Measurements from ENCODE around the gene CLSTN2.

CLSTN2 gene

GRCh38 chr3:140148824-140149390, 213.9 kb downstream of the CLSTN2 start:
- DNase-seq (ENCODE audit: low spot score): no peak

DNA sequence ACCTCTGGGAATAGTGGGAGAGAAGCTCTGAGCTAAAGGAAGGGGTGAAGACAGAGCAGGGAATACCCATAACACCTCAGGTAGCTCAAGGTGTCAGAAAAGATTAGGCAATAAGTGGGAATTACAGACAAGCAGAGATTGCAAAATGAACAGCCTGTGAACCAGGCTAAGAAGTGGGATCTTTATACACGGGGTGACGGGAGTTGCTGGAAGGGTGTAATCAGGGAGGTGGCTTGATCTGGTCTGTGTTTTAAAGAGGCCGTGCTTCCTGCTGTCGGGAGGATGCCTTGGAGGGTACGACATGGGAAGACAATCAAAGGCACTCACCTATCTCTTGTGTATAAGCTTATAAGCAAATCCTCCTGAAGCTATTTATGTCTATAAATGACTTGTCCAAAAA, 216.3 kb downstream of the CLSTN2 start:
- no peak for DNase-seq (ENCODE audit: low spot score)

DNA sequence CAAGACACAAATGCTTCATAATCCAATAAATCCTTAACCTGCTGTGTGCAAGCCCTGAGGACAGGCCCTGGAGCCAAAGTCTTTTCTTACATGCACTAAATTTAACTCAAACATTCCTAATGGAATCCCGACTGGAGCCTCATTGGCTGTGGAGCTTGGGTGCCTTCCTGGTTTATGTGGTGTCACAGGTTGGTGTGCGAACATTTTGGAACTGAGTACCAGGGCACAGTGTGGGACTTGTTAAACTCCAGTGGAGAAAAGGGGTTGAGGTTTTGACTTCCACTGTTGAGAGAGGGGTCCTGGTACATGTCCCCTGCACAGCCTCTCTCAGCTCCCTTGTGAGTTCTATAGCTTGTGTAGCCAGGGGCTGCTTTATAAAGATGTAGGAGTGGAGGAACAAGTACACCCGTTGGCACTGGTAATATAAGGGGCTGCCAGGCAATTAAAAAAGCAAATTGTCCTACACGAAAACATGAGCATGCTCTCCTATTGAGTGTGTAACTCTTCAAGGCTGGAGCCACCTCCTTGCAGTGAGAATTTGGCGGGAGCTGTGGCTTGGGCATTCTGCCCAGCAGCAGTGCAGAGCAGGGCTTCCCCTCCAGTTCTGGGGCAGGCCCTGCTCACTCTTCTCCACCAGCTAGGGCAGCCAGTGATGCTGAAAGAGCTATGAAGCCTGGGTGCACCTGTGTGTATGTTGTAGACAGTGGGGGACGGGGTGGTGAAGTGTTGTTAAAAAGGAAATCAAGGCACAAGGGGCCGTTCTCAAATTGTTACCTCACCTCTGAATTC, 218.1 kb downstream of the CLSTN2 start:
- no peak for DNase-seq (ENCODE audit: low spot score)

- DNase-seq (ENCODE audit: low spot score): no peak
Measured at GRCh38 chr3:140153736-140154135, 218.8 kb downstream of the CLSTN2 start.

DNA sequence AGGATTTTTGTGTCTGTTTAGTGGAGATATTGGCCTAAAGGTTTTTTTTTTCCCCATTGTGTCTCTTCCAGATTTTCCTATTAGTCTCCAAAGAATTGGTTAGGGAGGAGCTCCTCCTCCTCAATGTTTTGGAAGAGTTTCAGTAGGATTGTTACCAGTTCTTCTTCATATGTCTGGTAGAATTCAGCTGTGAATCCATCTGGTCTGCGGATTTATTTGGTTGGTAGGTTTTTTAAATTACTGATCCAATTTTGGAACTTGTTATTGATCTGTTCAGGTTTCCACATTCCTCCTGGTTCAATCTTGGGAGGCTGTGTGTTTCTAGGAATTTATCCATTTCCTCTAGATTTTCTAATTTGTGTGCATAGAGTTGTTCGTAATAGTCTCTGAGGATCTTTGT, 222.2 kb downstream of the CLSTN2 start:
- no peak for DNase-seq (ENCODE audit: low spot score)

DNA sequence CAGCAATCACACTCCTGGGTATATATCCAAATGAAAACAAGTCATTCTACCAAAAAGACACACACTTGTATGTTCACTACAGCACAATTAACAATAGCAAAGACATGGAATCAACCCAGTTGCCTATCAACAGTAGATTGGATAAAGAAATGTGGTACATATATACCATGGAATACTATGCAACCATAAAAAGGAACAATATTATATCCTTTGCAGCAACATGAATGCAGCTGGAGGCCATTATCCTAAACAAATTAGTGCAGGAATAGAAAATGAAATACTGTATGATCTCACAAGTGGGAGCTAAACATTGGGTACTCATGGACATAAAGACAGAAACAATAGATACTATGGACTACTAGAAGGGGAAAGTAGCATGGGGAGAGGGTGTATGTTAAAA, 224.7 kb downstream of the CLSTN2 start:
- DNase-seq (ENCODE audit: low spot score): no peak

DNA sequence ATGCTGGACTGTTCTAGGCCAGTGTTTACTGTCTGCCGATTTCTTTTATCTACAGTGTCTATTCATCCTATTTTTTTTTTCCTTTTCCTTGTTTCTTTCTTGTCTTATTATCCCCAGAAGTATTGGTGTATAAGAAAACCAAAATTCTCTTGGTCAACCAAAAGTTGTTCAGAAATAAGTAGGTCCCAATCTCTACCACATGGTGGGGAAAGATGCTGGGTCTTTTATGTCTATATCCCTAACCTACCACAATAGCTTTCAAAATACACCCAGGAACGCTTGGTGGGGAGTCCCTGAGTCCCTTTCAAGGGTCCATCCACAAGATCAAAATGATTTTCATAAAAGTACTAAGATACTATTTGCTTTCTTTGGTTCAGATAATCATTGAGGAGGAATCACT, 225.6 kb downstream of the CLSTN2 start:
- DNase-seq (ENCODE audit: low spot score): no peak

DNA sequence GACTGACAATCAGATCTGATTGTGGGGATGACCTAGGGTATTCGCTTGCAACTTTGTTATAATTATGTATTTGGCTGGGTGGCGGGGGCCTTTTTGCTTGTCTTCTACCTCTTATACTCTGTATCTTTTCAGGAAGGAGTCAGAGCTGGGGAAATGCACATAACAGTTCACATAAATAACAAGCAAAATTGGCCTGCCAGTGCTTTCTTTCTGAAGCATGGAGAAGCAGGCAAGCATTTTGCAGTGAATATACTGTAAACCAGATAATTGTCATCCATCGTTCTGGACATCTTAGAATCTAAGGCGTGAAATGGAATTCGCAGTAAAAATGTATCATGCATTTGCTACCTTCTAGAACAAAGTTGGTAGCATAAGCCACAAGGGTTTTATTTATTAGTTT, 227.6 kb downstream of the CLSTN2 start:
- DNase-seq (ENCODE audit: low spot score): no peak

- no peak for DNase-seq (ENCODE audit: low spot score)
Measured at GRCh38 chr3:140163159-140163763, 228.3 kb downstream of the CLSTN2 start.

DNA sequence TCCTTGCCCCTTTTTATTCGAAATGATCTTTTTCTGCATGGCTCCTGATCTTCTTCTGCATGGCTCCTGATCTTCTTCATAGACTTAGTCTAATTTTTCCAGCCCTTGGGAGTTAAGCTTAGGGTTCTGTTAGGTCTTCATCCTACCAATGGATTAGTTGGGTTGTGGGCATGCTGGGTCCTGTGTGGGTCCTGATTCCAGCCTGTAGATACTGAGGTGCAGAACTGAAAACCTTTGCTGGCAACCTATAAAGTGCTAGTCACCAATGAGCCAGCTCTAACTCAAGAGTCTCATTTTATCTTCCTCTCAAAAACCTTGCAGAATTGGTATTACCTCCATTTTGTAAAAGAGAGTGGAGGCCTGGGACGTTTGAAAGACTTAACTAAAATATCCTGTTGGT, 229.2 kb downstream of the CLSTN2 start:
- no peak for DNase-seq (ENCODE audit: low spot score)

DNA sequence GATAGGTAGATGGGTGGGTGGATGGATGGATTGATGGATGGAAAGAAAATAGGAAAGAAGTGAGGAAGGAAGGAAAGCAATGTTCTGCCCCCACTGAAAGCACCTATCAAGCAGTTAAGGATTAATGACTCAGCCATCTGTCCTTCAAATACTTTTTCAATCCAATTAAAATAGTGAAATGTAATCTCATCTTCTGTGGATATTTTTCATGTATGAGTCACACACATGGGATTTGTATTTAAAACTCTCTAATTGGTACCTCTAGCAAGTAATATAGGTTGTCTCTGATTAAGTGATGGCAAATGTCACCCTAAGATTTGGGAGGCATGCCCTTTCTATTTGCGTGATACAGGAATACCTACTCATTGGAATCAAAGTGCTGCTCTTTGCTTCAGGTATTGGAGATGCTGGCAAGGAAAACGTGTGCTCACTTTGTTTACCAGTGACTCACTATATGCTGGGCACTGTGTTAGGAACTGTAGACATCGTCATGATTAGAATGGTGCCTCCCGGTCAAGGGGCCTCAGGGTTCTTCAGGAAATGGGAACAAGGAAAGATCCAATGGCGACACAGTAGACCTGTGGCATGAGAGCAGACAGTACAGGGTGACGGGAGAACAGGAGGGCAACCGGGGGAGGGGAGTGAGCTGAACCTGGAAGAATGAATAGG, 230.1 kb downstream of the CLSTN2 start:
- DNase-seq (ENCODE audit: low spot score): no peak

DNA sequence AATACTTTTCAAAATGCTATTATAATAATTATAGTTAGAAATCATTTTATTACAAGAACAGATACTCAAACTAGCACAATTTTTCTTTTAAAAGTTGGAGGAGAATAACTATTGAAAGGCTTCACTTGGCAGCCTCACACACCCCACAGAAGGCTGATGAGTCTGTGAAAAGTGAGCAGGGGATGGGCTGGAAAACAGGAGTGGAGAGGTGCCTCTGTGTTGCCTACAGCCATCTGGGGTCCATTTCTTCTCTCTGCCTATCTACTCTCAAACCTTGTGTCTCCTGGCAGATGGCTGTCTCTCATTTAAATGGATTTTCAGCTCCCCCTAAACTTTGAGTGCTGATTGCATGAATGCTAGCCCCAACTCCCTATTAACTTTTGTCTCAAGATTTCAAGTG, 230.8 kb downstream of the CLSTN2 start:
- no peak for DNase-seq (ENCODE audit: low spot score)

- DNase-seq (ENCODE audit: low spot score): no peak
Measured at GRCh38 chr3:140166861-140167599, 232.0 kb downstream of the CLSTN2 start.

DNA sequence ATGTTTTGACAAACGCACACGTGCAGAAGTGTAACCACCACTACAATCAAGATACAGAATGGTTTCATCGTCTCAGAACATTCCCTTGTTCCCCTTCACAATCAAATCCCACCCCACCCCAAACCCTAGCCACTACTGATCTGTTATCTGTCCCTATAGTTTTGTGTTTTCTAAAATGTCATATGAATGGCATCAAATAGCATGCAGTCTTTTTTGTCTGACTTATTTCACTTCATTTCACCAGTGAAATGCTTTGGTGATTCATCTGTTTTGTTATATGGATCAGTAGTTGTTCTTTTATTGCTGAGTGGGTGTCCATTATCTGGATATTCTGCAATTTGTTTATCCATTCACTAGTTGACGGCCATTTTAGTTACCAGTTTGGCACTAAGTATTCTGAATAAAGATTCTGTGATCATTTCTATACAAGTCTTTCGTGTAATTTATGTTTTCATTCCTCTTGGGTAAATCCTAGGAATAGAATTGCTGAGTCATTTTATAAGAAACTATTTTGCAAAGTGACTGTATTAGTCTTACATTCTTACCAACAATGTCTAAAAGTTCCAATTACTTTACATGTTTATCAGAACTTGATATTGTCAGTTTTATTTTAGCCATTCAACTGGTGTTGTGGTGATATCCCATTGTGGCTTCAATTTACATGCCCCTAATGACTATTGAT, 232.8 kb downstream of the CLSTN2 start:
- no peak for DNase-seq (ENCODE audit: low spot score)

DNA sequence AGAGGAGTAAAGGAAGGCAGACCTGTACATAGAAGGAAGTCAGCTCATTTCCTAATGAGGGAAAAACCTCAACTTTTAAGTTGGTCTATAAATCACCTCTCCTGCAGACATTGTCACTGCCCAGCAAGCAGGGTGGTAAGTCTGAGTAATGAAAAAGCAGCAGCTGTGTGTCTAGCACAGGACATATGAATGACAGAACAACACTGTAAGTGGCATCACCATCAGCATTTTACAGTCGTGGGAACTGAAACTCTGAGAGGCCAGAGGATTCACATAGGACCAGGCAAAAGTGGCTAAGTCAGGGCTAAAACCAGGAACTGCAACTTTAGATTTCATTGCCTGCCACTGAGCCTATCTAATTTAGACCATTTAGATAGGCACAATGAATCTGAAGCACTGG, 235.6 kb downstream of the CLSTN2 start:
- no peak for DNase-seq (ENCODE audit: low spot score)

DNA sequence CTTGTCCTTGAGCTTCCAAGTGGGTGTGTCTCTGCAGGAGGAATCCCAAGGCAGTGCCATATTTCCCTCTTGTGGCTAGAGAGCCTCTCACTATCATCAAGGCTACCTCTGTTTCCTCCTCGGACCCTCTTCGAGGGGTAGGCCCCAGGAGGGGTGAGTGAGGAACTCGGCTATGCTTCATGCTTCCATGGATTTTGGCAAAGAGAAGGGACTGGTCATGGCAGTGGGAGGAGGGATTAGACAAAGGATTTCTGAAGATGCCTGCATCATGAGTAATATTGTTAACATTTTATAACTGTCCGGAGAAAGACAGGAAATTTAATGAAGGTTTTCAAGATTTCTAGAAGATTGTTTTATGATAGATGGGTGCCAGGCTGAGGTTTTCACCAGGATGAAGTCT, 241.5 kb downstream of the CLSTN2 start:
- no peak for DNase-seq (ENCODE audit: low spot score)

GRCh38 chr3:140177943-140178342, 243.0 kb downstream of the CLSTN2 start:
- DNase-seq (ENCODE audit: low spot score): no peak

- DNase-seq (ENCODE audit: low spot score): no peak
Measured at GRCh38 chr3:140178482-140178881, 243.5 kb downstream of the CLSTN2 start.

GRCh38 chr3:140180603-140181002, 245.6 kb downstream of the CLSTN2 start:
- DNase-seq (ENCODE audit: low spot score): no peak

DNA sequence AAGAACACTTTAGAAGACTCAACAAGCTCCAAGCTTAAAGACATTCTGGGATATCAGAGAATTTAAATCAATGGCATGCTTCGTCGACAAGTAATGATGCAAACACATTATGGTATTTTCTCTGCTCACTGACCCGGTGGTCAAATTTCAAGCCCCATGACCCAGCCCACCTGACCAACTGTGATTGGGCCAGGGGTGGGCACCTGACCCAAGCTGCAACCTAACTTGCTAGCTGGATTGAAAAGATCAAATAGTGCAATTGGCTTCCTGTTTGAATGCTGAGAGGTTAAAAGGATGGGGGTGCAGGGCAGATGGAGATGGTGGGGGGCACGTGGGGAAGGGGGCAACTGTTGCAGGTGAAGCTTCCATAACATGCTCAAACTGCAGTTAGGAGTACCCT, 250.4 kb downstream of the CLSTN2 start:
- no peak for DNase-seq (ENCODE audit: low spot score)

DNA sequence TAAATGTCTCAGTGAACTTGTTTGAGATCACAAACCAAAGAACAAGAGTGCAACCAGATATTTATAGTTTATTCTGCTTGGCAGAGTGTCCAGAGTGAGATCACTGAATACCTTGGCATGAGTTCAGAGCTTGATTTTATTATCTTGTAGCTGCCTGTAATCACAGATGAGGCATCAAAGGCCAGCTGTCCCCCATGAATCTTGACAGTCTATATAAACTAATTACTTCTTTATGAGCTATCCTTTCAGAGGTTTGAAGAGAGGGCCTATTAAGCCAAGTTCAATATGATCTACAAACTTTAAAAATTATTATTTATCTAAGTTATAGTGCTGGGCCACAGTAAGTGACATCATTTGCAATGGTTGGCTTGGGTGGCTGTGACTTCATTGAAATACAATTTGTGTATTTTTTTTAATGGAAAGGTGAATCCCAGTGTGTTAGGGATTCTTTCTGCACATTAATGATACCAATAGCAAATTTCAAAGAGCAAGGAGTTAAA, 251.5 kb downstream of the CLSTN2 start:
- DNase-seq (ENCODE audit: low spot score): no peak

GRCh38 chr3:140187028-140187427, 252.0 kb downstream of the CLSTN2 start:
- no peak for DNase-seq (ENCODE audit: low spot score)

All from activated CD4-positive, alpha-beta T cell treated with anti-CD3 and anti-CD28 coated beads, Interleukin-2, Interleukin-4, amounts not matched to agents 100 ng/mL and 50 ng/mL, durations not matched to agents 16 hours and 8 hours (primary cell).